GM13977 (cell line): ENCODE data around the gene AKAP9.

Experiments used
- DNase-seq: peaks from one replicate; pipeline ENCODE4 v3.0.0; 2012; ENCODE audit warnings: low spot score
- in situ Hi-C: fragments of 300-500 bp; cut with MboI; formaldehyde crosslinking; loops from one replicate; pipeline ENCODE4 v1.12.0; 2022; ENCODE audit warnings: low sequenced_read_pairs, low pct_unique_long_range_greater_than_20kb, mixed read lengths, inconsistent platforms; ENCODE audit not compliant: unreplicated experiment
- TF ChIP-seq, protein P1 (sequence below): IDR thresholded peaks from 2 replicates; pipeline ENCODE4 v1.5.1; 2012; ENCODE audit warnings: mild to moderate bottlenecking, control low read depth; ENCODE audit not compliant: insufficient read depth; ENCODE audit errors: extremely low read depth, missing control alignments

The AKAP9 gene

DNA sequence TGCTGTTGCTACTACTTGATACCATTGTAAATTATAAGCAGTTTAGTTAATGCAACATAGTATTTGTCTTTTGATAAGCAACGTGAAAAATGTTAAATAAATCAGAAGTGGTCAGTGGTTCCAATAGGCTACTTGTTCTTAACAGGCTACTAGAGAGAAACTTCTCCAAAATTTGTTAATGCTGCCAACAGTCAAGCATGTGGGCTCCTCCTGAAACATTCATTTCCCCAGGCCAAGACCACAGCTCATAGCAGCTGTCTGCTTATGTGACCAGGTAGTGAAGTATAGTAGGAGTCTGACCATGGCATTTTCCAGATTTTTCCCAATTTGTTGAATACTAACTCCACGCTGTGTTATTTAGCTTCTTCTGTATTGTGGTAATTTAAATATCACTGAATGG, 112.7 kb downstream of the AKAP9 start:
- no peak for DNase-seq
- in situ Hi-C loops, result no loop called here
- TF ChIP-seq, protein P1, sequence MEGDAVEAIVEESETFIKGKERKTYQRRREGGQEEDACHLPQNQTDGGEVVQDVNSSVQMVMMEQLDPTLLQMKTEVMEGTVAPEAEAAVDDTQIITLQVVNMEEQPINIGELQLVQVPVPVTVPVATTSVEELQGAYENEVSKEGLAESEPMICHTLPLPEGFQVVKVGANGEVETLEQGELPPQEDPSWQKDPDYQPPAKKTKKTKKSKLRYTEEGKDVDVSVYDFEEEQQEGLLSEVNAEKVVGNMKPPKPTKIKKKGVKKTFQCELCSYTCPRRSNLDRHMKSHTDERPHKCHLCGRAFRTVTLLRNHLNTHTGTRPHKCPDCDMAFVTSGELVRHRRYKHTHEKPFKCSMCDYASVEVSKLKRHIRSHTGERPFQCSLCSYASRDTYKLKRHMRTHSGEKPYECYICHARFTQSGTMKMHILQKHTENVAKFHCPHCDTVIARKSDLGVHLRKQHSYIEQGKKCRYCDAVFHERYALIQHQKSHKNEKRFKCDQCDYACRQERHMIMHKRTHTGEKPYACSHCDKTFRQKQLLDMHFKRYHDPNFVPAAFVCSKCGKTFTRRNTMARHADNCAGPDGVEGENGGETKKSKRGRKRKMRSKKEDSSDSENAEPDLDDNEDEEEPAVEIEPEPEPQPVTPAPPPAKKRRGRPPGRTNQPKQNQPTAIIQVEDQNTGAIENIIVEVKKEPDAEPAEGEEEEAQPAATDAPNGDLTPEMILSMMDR, result no peak

DNA sequence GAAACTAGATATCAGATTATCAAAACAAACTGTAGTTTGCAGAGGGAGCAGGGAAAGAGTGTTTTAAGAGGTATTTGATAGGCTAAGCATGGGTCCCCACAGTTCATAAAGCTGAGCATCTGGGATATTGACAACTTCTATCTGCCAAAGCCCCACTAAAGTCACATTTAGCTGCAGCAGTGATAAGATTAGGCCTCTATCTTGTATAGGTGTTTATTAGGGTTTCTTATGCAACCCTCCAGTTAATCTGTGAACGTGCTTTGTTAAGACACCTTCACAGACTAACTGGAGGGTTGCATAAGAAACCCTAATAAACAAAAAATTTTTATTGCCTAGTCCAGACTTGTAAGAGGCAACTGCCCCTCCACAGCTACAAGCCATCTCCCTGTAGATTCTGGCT, 115.6 kb downstream of the AKAP9 start:
- TF ChIP-seq, protein P1, result no peak
- DNase-seq, result no peak
- in situ Hi-C loops, result no loop called here

DNA sequence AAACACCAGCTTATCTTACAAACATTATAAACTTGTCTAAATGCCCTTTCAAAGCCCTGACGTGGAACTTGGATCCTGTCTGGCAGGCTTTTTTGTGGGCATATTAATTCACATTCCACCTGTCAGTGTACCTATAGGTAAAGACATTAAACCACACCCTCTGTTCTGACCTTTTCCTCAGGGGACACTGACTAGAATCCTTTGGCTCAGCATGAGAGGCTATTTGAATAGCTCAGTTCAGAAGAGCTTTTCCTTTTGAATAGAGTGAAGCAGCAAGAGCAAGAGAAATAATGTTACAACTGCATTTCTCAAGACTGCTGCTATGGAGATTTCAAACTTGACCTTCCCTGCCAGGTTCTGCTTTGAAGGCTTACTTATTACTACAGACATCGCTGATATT, 116.7 kb downstream of the AKAP9 start:
- in situ Hi-C loops, result no loop called here

DNA sequence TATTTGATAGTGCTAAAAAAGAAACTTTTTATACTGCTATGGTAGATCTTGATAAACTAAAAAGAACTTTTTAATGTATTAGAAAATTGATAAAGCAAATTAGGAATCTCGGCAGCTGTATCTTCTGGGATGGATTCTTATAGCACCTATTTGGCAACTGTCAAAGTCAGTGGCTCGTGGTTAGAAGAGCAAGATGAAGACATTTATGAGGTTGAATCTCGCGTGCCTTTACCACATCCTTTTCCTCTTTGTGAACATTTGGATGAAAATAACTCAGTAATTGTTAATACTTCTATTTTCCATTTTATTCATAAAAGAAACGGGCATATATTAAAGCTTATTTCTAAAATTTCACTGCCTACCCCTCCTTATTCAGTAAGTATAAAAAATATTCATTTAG, 117.4 kb downstream of the AKAP9 start:
- in situ Hi-C loops, result no loop called here
- DNase-seq, result no peak
- TF ChIP-seq, protein P1, result no peak

More for the DNA sequence above, 116.7 kb downstream of the AKAP9 start:
- TF ChIP-seq, protein P1, result no peak
- DNase-seq, result no peak

DNA sequence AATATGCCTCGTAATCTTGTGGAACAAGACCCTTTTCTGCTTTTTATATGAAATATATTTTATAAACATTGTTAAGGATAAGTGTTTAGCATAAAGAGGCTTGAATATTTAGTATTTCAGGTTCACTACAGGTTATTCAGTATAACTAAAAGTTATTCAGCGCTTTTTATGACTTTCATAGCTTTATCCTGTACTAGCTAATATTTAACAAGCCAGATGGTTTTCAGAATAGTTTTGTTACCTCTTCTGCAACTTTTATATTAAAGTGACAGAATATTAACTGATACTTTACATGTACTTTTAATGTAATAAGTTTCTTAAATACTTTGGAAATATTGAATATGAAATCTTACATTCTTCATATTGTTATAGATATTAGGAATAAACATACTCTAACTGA, 118.2 kb downstream of the AKAP9 start:
- in situ Hi-C loops, result no loop called here
- TF ChIP-seq, protein P1, result no peak
- DNase-seq, result no peak

DNA sequence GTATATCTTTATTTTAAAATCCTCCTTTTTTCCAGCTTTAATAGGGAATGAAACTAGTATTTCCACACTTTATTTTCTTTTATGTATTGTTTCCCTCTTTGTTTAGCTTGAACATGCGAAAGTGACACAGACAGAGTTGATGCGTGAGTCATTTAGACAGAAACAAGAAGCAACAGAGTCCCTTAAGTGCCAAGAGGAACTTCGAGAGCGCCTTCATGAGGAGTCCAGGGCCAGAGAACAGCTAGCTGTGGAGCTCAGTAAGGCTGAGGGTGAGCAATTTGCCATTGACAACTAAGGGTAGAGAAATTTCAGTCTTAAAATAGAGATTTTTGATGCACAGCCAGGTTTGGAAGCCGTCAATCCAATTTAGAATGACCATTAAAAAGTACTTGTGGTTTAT, 120.5 kb downstream of the AKAP9 start:
- DNase-seq, result no peak
- in situ Hi-C loops, result no loop called here
- TF ChIP-seq, protein P1, result no peak

DNA sequence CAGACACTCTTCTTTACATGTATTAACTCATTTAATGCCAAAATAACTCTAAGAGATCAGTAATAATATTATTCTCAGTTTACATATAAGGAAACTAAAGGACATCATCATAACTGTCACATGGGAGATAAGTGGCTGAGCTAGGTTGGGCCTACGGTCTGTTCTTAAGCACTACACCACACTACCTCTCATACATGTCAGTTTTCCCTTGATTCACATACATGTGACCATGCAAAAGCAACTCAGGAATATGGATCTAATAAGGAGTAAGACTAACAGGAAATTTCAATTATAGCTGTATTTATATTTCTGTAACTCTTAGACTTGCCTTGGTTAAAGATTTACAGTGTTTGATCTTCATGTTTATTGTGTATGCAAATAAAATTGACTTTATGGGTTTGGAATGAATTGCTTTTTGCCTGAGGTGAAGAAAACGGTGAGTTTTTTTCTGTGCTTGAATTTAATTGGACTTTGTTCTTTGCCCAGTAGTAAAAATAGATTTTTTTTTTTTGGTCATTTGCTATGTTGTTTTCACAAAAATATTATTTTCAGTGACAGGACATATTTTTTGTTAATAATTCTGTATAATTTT, 123.9 kb downstream of the AKAP9 start:
- TF ChIP-seq, protein P1, result no peak
- in situ Hi-C loops, result no loop called here
- no peak for DNase-seq
